Fibroblast of skin of back (primary cell): Measurements from ENCODE around the gene THRAP3.

ENCODE experiments used
- DNase-seq: peaks from one replicate; pipeline ENCODE4 v3.0.0-alpha.2; 2013

The THRAP3 gene

GRCh38 chr1:36352910-36353878 is 129.0 kb downstream of the THRAP3 start:
- peak; percentile 63 for DNase-seq

DNA sequence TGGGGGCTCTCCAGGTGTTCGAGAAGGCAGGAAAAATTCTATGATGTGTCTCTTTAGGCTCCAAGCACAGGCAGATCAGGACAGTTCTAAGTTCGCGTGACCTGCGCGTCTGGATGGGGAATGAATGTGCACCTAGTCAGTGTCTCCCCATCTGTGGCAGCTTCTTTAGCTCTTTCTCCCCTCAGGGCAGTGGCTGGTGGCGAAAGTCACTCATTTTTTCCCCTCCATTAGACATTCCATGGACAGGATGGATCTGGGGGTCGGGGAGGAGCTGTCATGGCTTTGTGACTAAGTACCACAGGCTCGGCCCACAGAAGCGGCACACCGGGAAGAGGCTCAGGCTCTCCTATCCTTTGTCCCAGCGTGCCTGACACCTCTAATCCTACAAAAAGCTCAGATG is 130.2 kb downstream of the THRAP3 start:
- no peak for DNase-seq
